Gastroesophageal sphincter (tissue), 4 donors: Measurements from ENCODE around the gene STPG2. TPM values are rescaled to one million over a fixed set of nuclear protein-coding genes. Genes with fewer than 3 reads are reported as not detected.
"Not testable (repeated sequence)": the region's sequence is repeated elsewhere in the genome, so short reads cannot be mapped to it uniquely, and the experiment has no call there.

Experiments used
- ATAC-seq: fragments of 150-250 bp; one replicate; pipeline ENCODE4 v1.9.1; 2016; ENCODE audit warnings: mild to moderate bottlenecking, moderate library complexity
- H3K27ac ChIP-seq, 4 donors: fragments of 200-600 bp; sonication (generic) in 3 of 4; 1 replicate in 3 of 4; 2 replicates in 1 of 4; pipeline ENCODE4 v1.5.1; 2016 to 2019
- H3K27me3 ChIP-seq: fragments of 200-600 bp; sonication (generic); one replicate; pipeline ENCODE4 v1.5.1; 2019
- H3K36me3 ChIP-seq, 2 donors: fragments of 200-600 bp; sonication (generic); one replicate each; pipeline ENCODE4 v1.5.1; 2019; ENCODE audit warnings: control low read depth in 1 of 2
- H3K4me1 ChIP-seq, 3 donors: fragments of 200-600 bp; sonication (generic); 1 replicate in 2 of 3; 2 replicates in 1 of 3; pipeline ENCODE4 v1.5.1; 2016 to 2019; ENCODE audit warnings: control low read depth in 2 of 3
- H3K4me3 ChIP-seq, 2 donors: fragments of 200-600 bp; sonication (generic); one replicate each; pipeline ENCODE4 v1.5.1; 2019; ENCODE audit warnings: mild to moderate bottlenecking in 1 of 2, moderate library complexity in 1 of 2
- H3K9me3 ChIP-seq, 3 donors: fragments of 200-600 bp; sonication (generic); one replicate each; pipeline ENCODE4 v1.5.1; 2017 to 2019; ENCODE audit warnings: control low read depth in 2 of 3
- EP300 ChIP-seq: sonication (generic); formaldehyde crosslinking; IDR thresholded peaks from one replicate; pipeline ENCODE4 v1.6.1; 2017; ENCODE audit warnings: antibody characterized with exemption, mild to moderate bottlenecking
- POLR2A ChIP-seq, 2 donors: fragments of 450-650 bp; IDR thresholded peaks; one replicate each; pipeline ENCODE4 v1.6.1; 2017; ENCODE audit warnings: antibody characterized with exemption in 2 of 2, mild to moderate bottlenecking in 2 of 2, moderate library complexity in 1 of 2
- POLR2AphosphoS5 ChIP-seq: sonication (generic); formaldehyde crosslinking; IDR thresholded peaks from one replicate; pipeline ENCODE4 v1.6.1; 2017; ENCODE audit warnings: antibody characterized with exemption
- WGBS, 2 donors: methylation state at CpG; one replicate each; pipeline ENCODE4 v1.1.5; 2018; ENCODE audit warnings: low coverage in 1 of 2; 5-methylcytosine and 5-hydroxymethylcytosine counted together
- total RNA-seq, 4 donors: library from RNA; depleted of rRNA; stranded (reverse); fragments of >200 nt; gene quantifications; one replicate each; pipeline ENCODE4 v1.1.0, GENCODE V29; 2016
- TF ChIP-seq, protein P1 (sequence below), 4 experiments: fragments of 200-600 bp in 2 of 4; fragments of 450-650 bp in 2 of 4; sonication (generic) in 1 of 4; IDR thresholded peaks; one replicate each; pipeline ENCODE4 v1.5.1; 2017 to 2019; ENCODE audit warnings: antibody characterized with exemption in 4 of 4, mild to moderate bottlenecking in 2 of 4, moderate library complexity in 2 of 4

The STPG2 gene
- total RNA-seq, 4 donors from 2014 or later: 0.13 to 0.62 TPM; not detected in 2

DNA sequence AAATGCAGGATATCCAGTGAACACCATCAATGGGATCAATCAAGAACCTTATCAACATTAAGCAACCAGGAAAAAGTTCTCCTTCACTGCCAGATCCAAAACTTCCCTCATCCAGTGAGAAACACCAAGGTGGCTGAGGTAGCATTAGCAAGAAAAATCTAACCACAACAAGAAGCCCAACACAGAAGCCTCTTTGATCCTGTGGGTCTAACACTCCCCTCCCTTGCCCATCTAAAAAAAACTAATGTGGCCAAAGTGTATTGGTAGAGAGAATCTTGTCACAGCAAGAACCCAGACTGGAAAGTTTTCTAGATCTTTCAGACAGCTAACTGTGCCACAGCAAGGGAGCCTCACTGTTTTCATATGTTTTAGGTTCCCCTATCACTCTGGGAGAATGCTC lies 558.0 kb downstream of the STPG2 start:
- Histone ChIP-seq H3K27me3 (no peaks in the 10 kb centered on the region), H3K4me1 (no peaks in the 10 kb centered on the region), H3K4me3 (no peak overlapping the region), H3K36me3 (no peaks in the 10 kb centered on the region), H3K9me3 (no peaks in the 10 kb centered on the region), H3K27ac (no peak overlapping the region)
- TF ChIP-seq POLR2AphosphoS5 (no peak), POLR2A (IDR thresholded peaks at IDR 0.05) (no peak), EP300 (no peak)
- TF ChIP-seq, protein P1, sequence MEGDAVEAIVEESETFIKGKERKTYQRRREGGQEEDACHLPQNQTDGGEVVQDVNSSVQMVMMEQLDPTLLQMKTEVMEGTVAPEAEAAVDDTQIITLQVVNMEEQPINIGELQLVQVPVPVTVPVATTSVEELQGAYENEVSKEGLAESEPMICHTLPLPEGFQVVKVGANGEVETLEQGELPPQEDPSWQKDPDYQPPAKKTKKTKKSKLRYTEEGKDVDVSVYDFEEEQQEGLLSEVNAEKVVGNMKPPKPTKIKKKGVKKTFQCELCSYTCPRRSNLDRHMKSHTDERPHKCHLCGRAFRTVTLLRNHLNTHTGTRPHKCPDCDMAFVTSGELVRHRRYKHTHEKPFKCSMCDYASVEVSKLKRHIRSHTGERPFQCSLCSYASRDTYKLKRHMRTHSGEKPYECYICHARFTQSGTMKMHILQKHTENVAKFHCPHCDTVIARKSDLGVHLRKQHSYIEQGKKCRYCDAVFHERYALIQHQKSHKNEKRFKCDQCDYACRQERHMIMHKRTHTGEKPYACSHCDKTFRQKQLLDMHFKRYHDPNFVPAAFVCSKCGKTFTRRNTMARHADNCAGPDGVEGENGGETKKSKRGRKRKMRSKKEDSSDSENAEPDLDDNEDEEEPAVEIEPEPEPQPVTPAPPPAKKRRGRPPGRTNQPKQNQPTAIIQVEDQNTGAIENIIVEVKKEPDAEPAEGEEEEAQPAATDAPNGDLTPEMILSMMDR (IDR thresholded peaks at IDR 0.05): no peak
- ATAC-seq: no peak

DNA sequence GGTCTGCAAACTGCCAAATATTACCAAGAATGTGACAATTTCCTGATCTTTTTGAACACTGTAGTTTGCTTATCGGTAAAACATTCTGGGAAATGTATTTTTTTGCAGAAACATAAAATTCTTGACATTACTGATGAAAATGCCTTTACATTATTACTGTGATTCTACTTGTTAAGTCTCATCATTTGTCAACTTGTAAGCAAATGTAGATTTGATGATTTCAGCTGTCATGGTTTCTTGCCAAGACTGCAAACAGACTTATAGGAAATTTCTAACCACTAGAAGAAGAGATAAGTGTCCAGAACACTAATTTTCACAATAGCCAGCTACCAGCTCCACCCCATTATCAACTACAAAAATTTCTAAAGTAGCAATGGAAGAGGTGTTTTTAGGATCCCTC lies 560.4 kb downstream of the STPG2 start:
- ATAC-seq: no peak
- TF ChIP-seq POLR2A (IDR thresholded peaks at IDR 0.05): no peak
- no peak for TF ChIP-seq POLR2AphosphoS5
- TF ChIP-seq, protein P1 (IDR thresholded peaks at IDR 0.05): no peak
- no peak for TF ChIP-seq EP300
- H3K4me3 ChIP-seq: no peak overlapping the region
- H3K36me3 ChIP-seq: no peaks in the 10 kb centered on the region
- H3K27ac ChIP-seq: no peak overlapping the region
- H3K4me1 ChIP-seq: no peaks in the 10 kb centered on the region
- H3K27me3 ChIP-seq: no peaks in the 10 kb centered on the region
- H3K9me3 ChIP-seq: no peaks in the 10 kb centered on the region
- 39 to 56% methylated on average over 1 of the region's 1 CpG for WGBS, 2 donors

DNA sequence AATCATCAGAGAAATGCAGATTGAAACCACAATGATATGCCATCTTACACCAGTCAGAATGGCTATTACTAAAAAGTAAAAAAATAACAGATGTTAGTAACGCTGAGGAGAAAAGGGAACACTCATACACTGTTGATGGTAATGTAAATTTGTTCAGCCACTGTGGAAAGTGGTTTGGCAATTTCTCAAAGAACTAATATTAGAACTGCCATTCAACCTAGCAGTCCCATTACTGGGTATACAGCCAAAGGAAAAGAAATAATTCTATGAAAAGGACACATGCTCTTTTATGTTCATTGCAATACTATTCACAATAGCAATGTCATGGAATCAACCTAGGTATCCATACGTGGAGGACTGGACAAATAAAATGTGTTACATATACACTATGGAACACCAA lies 566.3 kb downstream of the STPG2 start:
- H3K27ac ChIP-seq: no peak overlapping the region
- no peaks in the 10 kb centered on the region for H3K36me3 ChIP-seq
- H3K27me3 ChIP-seq: no peaks in the 10 kb centered on the region
- no peak for ATAC-seq
- no peaks in the 10 kb centered on the region for H3K9me3 ChIP-seq
- H3K4me3 ChIP-seq: no peak overlapping the region
- TF ChIP-seq, protein P1 (IDR thresholded peaks at IDR 0.05): no peak
- TF ChIP-seq POLR2A (IDR thresholded peaks at IDR 0.05): no peak
- no peak for TF ChIP-seq POLR2AphosphoS5
- no peak for TF ChIP-seq EP300
- H3K4me1 ChIP-seq: no peaks in the 10 kb centered on the region
- 46 to 67% methylated on average over 2 of the region's 2 CpGs for WGBS, 2 donors

DNA sequence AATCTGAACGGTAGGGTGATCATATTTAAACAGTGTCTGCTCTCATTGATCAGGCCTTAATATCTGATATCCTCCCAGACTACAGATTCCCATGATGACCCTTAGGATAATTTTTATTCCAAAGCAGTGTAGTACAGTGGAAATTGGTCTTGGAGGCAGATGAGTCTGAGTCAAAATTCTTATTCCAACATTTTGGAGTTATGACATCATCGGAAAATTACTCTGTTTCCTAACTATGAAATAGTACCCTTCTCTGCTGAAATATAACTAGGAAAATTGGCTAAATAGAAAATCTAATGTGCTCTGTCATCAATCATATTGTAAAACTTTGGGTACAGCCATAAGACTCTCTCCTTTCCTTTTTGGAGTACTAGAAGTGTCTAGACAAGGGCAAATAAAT lies 583.3 kb downstream of the STPG2 start:
- WGBS, 2 donors: 78 to 79% methylated on average over 2 of the region's 2 CpGs
- TF ChIP-seq POLR2AphosphoS5 (no peak), EP300 (no peak), POLR2A (IDR thresholded peaks at IDR 0.05) (no peak)
- TF ChIP-seq, protein P1 (IDR thresholded peaks at IDR 0.05): no peak
- Histone ChIP-seq H3K4me3 (no peak overlapping the region), H3K27ac (no peak overlapping the region), H3K36me3 (no peaks in the 10 kb centered on the region), H3K27me3 (no peaks in the 10 kb centered on the region), H3K4me1 (no peaks in the 10 kb centered on the region), H3K9me3 (peaks cover 0 to 9% (median 0%) of the 10 kb centered on the region in 3 donors)
- no peak for ATAC-seq

DNA sequence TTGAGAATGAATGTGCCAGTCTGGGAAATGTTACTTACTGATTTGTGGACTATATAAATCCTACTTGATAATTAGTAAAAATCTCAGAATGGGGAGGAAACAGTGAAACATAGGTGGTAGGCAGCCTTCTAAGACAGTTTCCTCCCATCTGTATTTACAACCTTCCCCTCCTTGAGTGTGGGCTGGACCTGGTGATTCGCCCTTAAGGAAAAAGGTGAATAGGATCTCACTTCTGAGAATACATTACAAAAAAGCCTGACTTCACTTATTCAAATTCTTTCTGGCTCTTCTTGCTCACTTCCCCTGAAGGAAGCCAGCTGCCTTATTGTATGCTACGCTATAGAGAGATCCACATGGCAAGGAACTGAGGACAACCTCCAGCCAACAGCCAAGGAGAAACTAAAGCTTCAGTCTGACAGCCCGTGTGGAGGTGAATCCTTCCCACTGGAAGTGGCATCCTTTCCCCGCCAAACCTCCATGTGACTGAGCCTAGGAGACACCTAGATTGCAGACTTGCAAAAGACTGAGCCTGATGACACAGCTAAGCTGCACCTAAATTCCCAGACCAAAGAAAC lies 585.0 kb downstream of the STPG2 start:
- no peaks in the 10 kb centered on the region for H3K36me3 ChIP-seq
- H3K4me1 ChIP-seq: no peaks in the 10 kb centered on the region
- peaks cover 0 to 9% (median 0%) of the 10 kb centered on the region in 3 donors for H3K9me3 ChIP-seq
- no peak overlapping the region for H3K4me3 ChIP-seq
- no peaks in the 10 kb centered on the region for H3K27me3 ChIP-seq
- TF ChIP-seq POLR2A (IDR thresholded peaks at IDR 0.05) (no peak), EP300 (no peak), POLR2AphosphoS5 (no peak)
- TF ChIP-seq, protein P1 (IDR thresholded peaks at IDR 0.05): no peak
- H3K27ac ChIP-seq: no peak overlapping the region
- ATAC-seq: no peak
- WGBS, 2 donors: 30 to 43% methylated on average over 1 to 4 of the region's 4 CpGs

DNA sequence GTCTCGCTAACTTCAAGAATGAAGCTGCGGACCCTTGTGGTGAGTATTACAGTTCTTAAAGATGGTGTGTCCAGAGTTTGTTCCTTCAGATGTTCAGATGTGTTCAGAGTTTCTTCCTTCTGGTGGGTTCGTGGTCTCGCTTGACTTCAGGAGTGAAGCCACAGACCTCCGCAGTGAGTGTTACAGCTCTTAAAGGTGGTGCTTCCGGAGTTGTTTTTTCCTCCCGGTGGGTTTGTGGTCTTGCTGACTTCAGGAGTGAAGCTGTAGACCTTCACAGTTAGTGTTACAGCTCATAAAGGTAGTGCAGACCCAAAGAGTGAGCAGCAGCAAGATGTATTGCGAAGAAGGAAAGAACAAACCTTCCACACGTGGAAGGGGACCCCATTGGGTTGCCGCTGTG lies 592.6 kb downstream of the STPG2 start:
- H3K4me1 ChIP-seq, H3K27ac ChIP-seq, H3K27me3 ChIP-seq, H3K9me3 ChIP-seq, H3K36me3 ChIP-seq, H3K4me3 ChIP-seq, ATAC-seq: not testable (repeated sequence)
- WGBS, 2 donors: 87 to 89% methylated on average over 7 to 9 of the region's 10 CpGs
